Activated T-cell treated with anti-CD3 and anti-CD28 coated beads for 48 hours (primary cell): Measurements from ENCODE around the gene CD2AP.
"Not testable (repeated sequence)": the region's sequence is repeated elsewhere in the genome, so short reads cannot be mapped to it uniquely, and the experiment has no call there.

Experiments used
- DNase-seq: peaks from one replicate; pipeline ENCODE4 v3.0.0-alpha.2; 2020; ENCODE audit warnings: low read depth

Gene CD2AP

DNA sequence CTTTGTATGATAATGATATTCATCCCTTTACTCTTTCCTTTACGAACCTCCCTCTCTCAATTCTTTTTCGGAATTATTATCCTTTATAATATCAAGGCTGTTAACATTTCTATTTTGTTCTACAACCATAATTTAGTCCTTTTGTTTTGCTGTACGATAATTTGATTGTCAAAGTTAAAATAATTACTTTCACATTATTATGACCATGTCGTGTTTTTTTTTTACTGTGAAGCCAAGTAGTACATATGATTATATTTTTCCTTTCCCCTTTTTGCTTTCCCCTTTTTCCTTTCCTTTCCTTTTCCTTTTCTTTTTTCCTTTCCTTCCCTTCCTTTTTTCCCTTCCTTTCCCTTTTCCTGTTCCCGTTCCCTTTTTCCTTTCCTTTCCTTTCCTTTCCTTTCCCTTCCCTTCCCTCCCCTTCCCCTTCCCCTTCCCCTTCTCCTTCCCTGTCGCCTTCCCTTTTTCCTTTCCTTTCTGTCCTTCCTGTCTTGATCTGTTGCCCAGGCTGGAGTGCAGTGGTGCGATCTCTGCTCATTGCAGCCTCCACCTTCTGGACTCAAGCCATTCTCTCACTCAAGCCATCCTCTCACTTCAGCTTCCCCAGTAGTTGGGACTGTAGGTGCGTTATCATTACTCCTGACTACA is 19.5 kb downstream of the CD2AP start:
- no peak for DNase-seq

DNA sequence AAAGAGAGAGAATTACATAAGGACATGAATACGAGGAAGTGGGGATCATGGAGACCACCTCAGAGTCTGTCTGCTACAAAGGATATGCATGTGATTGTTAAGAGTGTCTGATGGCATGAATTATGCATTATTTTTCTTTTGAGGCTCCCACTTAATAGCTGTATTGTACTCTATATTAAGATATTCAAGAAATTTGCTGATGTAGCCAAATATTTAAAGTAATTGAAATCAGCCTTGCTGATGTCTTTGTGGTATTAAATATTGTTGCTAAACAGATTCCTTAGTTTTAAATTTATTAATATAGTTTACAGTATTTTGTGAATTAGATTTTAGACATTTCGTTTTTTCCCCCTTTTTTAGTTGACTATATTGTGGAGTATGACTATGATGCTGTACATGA is 25.3 kb downstream of the CD2AP start:
- no peak for DNase-seq

DNA sequence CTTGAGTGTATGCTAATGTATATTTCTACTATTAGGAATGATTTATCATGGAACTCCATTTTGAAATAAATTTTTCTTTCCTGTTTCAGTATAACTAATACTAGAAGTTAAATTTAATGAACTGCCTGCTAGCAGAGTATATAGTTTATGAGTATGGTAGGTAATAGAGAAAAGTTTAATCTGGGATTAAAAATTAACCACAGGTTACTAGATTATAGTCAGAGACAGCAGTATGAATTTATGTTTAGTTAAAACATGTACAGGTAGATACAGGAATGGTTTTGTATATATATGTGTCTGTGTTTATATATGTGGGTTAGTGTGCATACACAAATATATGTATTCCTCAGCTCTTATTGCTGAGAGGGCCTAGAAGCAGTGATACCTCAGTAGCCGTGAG is 32.3 kb downstream of the CD2AP start:
- no peak for DNase-seq

DNA sequence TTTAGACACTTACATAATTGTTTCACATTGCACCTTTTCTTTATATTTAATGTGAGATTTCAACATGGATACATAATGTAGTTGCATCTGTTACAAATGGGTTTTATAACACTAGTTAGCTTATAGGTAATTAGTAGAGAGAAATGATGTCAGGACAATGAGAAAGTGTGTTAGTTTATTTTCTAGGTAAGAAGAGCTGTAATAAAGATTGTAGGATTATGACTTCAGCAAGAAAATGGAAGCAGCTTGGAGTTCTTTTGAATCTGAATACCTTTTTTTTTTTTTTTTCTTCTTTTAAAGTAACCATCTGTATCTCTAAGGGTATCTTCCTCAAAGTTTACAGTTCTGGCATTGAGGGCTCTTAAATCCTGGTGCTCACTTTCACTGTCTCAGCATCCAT is 35.3 kb downstream of the CD2AP start:
- DNase-seq: no peak

DNA sequence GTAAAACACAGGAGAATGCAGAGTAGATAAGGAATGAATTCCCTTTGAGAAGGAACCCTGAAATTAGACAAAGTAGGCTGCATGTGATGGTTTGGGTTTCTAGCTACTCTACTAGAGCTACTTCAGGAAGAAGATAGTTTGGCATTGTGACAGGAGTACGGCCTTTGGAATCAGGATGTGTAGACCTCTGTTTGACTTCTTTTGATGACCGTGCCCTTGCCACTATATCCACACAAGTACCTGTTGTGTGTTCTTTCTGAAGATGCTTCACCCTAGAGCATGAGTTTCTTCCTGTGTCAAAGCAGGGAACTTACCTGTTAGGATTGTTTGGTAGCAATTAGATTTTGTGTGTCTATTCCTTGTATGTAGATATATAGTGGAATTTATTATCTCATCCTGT is 41.7 kb downstream of the CD2AP start:
- no peak for DNase-seq

DNA sequence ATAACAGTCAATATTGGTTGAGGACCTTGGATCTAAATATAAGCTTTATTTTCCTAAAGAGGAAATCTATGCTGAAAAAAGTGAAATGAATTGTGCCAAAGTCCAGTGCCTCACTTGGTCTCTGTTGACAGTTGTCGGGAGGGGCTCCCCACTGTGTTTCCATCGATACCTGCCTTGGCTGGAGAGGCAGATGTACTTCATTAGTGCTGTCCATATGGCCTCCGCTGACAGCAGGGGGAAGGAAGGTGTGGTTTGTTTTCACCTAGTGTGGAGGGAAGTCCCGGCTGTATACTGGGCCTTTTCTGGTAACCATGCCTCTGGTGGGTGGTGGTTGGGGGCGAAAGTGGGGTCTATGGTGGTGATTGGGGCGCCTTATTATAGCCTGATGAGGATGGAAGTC is 42.7 kb downstream of the CD2AP start:
- DNase-seq: no peak

DNA sequence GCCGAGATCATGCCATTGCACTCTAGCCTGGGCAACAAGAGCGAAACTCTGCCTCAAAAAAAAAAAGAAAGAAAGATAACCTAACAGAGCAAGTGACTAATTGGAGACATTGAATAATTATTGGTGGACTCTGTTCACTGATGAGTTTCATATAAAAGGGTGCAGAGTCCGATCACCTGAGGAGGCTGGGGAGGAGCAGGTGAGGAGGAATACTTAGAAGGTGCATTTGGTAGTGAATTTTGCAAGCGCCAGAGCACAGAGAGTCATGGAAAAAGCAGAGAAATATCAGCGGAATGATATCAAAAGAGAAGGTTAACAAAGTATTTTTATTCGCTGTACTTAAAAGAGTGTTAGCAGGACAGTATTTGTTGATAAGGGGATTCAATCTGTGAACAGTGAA is 44.4 kb downstream of the CD2AP start:
- DNase-seq: no peak

DNA sequence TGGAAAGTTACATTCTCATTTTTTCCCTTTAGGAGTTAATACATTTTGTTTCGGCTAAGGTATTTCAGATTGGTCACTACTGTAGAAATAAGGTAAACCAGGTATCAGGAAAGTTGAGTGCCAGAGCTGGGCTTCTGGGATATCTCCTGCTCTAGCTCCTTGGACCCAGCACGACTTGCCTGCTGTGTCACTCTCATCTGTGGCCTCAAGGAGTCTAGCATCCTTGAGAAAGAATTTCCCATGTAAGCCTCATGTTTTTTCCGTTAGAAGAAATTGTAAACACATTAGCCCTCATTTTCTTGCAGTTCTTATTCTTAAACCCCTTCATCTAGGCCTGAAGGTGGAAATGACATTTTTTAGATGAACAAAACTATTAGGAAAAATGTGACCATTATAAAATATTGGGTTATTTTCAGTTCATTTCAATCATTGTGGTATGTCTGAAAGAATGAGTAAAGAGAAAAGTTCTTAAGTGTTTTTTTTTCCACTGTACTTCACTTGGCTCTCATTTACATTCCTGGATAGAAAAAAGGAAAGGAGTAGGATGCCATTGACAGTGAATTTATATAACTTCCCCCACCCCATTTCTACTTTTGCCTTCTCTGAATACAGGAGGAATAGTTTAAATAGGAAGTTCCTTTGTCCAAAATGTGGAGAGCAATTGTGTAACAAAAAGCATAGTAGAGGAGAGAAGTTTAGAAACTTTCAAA is 46.7 kb downstream of the CD2AP start:
- DNase-seq: no peak

DNA sequence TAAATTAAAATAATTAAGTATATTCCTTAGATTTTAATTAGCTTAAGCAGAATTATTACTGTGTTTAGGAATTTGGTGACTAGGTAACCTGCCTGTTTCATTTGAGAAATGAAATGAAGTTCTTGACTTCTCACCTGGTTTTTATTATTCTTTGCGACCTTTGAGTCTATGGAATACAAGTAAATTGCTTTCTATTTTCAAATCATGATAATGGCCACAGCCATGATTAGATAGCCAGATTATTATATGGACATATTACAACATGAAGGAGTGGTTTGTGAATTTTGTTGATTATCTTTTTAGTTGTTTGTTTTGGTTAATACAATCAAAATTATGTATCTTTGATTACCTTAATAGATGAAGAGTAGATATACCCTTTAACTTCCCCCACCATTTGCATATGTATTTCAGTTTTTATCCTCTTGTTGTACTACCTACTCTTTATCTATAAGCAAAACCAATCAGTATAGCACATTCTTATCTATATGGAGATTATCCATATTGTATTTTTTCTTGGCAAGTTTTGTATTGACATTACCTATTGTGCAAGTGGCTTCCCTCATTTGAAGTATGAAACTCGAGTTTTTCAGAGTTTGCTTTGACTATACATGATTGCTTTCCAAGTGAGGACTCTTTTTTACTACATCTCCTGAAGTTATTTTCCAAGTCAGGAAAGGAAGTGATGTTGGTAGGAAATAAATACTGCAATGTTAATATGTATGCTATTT is 47.9 kb downstream of the CD2AP start:
- no peak for DNase-seq

DNA sequence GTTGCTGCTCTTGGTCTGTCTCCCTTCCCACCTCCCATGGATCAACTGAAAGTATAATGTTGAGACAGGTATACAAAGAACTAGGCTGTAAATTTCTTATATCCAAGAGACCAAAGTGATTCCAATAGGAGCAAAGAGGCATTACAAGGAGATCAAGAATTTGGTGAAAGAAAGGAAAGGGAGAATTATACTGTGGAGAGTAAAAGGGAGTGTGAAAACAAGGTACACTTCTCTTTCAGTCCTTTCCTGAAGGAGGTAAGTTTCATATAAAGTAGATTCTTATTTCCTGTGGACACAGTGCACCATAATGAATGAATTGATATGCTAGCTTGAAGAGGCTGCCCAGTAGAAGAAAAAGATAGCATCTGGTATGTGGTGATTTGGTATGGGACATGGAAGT is 49.7 kb downstream of the CD2AP start:
- DNase-seq: no peak

DNA sequence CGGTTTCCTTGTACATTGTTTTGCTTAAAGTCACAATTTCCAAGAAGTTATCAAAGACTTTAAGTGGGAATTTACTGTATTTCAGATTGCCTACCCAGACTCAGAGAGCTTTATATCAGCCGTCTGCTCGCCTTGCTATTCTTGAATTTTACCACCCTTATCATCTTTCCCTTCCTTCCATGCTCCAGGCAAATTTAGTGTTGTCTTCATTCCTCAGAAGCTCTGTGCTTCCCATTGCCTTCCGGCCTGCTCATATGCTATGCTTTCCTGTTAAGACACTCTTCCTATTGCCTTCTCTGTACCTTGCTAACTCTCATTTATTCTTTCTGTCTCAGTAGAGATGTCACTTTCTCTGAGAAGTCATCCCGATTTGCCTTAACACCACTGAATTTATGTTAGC is 52.1 kb downstream of the CD2AP start:
- DNase-seq: no peak

DNA sequence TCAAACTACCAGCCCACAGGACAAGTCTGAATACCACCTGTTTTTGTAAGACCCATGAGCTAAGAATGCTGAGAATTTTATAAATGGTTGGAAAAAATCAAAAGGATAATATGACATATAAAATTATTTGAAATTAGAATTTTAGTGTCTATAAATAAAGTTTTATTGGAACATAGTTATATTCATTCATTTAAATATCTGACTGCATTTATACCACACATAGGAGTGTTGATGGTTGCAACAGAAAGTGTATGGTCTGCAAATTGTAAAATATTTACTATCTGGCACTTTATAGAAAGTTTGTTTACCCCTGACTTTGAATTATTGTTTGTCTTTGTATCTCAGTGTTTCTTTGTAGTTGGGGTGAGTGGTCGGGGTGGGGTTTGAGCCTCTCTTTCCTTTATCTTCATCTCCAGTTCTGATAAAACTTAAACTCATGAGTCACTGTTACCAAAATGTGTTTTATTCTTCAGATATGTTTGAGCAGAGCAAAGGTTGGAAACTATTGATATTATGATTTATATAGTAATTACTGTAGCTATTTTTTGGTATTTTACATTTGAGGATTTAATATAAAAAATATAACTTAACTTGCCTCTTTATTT is 55.5 kb downstream of the CD2AP start:
- DNase-seq: no peak

DNA sequence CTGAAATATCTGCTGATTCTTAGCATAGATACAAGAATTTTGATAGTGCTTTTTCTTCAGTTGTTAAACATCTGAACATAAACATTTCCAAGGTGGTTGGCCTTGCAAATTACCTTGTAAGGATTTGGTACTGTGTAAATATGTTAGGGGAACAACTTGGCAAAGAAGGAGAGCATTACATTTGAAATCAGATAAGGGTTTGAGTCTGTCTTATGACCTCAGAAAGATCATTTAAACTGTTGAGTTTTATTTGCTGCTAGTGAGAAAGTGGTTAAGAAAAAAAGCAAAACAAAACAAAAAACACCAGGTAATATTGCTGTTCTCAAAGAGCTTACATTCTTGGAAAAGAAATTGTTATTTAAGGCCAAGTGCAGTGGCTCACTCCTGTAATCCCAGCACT is 56.5 kb downstream of the CD2AP start:
- no peak for DNase-seq

DNA sequence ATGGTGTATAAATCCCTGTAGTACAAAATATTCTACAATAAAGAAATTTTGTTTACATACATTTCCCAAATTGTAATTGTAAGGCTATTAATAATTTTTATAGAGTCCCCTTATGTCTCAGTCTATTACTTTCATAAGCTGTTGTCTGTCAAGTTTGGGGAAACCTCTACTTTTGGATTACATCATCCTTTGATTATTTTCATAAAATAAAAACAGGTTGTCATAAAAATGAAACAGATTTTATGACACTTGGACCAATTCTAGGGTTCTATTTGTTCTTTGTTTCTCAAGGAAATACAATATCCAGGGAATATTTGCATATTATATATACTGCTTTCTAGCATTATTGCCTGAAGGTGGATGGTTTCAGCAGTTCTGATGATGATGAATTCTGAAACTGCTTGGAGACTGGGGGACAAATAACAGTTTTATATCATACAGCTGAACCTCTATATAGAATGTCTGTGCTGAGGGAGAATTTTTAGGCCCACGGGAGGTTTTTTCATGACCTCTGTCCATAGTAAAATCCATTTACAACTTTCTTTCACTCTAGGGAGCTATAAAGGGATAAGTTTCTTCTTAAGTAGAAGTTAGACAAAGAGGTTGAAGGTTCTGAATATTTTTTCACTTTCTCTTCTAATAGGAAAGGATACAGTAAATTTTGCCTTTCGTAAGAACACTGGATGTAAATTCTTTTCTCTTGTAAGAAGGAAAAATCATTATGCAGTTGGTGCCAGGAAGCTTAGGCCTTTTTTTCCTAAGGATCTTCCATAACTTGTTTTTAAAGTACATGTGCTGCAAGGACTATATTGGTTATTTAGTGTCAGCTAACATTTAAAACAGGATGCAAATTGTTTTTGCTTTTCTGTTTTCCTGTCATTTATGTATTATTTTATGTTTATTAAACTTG is 58.0 kb downstream of the CD2AP start:
- no peak for DNase-seq

DNA sequence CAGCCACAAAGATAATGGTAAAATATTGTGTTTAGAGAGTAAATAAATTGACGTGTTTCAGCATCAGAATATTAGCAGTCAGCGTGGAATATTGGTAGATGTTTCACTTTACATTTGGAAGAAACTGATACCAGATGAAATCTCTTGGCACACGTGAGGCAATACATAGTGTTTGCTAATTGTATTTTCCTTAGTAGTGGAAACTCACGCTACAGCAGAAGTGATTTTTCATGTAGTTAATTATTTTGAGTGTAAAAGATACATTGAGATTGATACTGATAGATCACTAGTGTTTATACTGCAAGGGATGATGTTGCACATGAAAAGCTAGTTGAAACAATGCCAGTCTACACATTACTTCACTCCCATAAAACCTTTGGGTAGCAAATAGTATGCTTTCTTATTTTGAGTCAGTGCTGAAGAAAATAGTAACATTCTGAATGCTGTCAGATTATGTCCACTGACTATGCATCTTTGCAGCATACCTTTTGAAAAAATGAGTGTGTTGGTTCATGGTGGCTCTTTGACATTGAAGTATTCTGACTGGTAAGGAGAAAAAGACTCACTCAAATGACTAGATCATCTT is 59.3 kb downstream of the CD2AP start:
- DNase-seq: no peak

DNA sequence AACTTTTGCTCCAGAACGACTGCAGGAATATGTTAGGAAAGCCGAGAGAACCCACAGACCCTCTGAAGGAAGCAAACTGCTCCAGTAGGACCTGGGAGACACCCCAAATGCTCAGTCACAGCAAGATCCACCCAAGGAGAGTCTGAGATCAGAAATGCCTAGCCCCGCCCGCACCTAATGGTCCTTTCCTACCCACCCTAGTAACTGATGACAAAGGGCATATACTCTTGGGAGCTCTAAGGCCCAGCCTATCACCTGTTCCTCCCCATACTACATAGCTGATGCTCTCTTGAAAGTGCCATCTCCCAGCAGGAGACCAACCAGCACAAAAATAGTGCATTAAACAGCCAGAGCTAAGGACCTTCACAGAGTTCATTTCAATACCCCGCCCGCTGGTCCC is 67.6 kb downstream of the CD2AP start:
- DNase-seq: no peak

DNA sequence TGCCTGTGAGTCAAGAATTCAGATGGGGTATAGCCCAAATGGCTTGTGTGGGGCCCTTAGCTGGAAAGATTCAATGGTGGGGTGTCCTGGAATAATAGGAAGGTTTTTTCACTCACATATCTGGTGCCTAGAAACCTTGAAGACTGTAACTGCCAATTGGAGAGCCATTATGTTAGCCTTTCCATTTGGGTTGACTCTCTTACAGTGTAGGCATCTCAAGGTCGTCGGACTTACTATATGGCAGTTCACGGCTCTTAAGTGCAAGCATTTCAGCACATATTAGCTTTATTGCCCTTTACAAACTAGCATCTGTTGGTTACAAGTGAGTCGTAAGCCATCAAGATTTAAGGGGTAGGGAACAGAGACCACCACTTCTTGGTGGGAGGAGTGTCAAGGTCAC is 74.1 kb downstream of the CD2AP start:
- DNase-seq: no peak

DNA sequence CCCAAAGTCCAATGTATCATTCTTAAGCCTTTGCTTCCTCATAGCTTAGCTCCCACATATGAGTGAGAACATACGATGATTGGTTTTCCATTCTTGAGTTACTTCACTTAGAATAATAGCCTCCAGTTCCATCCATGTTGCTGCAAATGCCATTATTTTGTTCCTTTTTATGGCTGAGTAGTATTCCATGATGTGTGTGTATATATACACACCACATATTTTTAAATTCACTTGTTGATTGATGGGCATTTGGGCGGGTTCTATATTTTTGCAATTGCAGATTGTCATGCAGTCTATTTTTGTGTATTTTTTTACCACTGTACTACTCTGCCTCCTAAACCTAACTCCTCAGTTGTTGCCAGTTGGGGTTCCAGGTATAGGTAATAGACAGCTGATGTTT is 74.7 kb downstream of the CD2AP start:
- DNase-seq: no peak

DNA sequence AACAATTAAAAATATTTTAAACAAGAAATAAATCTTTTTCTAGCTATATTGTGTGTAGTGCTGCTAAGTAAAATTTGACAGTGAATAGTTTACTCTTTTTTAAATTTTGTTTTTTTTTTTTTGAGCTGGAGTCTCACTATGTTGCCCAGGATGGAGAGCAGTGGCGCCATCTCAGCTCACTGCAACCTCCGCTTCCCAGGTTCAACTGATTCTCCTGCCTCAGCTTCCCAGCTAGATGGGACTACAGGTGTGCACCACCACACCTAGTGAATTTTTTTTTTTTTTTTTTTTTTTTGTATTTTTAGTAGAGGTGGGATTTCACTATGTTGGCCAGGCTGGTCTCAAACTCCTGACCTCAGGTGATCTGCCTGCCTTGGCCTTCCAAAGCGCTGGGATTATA is 75.7 kb downstream of the CD2AP start:
- not testable (repeated sequence) for DNase-seq

DNA sequence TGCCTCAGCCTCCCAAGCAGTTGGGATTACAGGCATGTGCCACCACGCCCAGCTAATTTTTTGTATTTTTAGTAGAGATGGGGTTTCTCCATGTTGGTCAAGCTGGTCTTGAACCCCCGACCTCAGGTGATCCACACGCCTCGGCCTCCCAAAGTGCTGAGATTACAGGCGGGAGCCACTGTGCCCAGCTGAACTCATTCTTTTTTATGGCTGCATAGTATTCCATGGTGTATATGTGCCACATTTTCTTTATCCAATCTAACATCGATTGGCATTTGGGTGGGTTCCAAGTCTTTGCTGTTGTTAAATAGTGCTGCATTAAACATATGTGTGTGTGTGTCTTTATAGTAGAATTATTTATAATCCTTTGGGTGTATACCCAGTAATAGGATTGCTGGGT is 78.9 kb downstream of the CD2AP start:
- DNase-seq: not testable (repeated sequence)

DNA sequence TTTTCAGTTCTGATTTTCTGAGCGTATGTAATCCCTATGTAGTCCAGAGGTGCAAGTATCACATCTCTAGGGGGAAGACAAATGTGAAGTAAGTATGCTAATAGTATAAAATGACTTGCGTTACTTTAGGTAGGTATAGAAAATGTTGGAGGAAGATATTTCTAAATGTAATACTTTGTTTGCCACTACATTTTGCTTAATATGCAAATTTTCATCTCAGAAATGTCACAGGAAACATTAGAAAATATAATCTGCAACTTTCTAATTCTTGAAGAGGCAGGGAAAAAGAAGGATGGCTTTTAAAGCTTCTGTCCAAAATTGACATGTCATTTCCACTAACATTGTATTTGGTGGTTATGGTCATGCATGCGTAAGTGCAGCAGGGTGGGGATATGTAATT is 85.6 kb downstream of the CD2AP start:
- no peak for DNase-seq

DNA sequence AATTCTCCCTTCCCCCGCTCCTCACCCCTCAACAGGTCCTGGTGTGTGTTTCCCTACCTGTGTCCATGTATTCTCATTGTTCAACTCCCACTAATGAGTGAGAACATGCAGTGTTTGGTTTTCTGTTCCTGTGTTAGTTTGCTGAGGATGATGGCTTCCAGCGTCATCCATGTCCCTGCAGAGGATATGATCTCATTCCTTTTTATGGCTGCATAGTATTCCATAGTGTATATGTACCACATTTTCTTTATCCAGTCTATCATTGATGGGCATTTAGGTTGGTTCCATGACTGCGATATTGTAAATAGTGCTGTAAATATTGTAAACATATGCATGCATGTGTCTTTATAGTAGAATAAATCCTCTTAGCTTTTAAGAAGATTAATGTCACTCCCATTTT is 89.0 kb downstream of the CD2AP start:
- DNase-seq: not testable (repeated sequence)
